HuH-7.5 (cell line): ENCODE results near the gene LPO.

Experiments
- DNase-seq: peaks from one replicate; pipeline ENCODE4 v3.0.0; 2011; ENCODE audit warnings: low spot score

The LPO gene

DNA sequence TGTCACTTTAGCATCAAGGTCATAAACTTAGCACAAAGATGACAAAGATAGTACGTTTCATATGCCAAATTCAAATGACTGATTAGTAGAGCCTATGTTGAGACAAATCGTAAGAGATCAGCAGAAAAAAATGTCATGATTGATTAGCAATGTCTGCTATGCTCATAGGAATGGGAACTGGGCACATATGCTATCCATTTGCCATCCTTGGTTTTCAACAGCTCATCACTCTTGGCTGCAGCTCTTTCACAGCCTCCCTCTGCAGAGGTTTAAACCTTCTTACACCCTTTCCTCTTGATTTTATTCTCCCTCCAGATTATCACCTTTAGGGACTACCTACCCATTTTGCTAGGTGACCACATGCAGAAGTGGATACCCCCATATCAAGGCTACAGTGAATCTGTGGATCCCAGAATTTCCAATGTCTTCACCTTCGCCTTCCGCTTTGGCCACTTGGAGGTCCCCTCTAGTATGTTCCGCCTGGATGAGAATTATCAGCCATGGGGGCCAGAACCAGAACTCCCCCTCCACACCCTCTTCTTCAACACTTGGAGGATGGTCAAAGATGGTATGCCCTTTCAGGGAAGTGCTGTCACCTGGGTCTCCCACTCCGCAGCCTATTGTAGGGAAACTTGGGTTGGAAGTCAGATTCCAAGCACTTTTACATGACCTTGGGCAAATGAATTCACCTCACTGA is 26.2 kb downstream of the LPO start:
- DNase-seq: no peak

DNA sequence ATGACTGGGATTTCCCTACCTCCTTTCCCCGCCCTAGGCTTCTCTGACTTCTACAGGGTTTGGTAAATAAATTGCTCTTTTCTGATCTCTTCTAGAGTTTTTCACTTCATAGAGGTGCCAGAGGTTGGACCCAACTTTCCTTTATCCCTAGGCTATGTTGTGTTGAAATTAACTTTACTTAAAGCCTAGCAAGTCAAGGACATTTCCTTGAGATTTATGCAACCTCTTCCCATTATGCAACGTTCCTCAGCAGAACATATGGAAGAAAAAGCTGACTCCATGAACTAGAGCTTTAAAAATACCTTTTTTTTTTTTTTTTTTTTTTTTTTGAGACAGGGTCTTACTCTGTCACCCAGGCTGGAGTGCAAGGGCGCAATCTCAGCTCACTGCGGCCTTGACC is 26.9 kb downstream of the LPO start:
- DNase-seq: no peak

DNA sequence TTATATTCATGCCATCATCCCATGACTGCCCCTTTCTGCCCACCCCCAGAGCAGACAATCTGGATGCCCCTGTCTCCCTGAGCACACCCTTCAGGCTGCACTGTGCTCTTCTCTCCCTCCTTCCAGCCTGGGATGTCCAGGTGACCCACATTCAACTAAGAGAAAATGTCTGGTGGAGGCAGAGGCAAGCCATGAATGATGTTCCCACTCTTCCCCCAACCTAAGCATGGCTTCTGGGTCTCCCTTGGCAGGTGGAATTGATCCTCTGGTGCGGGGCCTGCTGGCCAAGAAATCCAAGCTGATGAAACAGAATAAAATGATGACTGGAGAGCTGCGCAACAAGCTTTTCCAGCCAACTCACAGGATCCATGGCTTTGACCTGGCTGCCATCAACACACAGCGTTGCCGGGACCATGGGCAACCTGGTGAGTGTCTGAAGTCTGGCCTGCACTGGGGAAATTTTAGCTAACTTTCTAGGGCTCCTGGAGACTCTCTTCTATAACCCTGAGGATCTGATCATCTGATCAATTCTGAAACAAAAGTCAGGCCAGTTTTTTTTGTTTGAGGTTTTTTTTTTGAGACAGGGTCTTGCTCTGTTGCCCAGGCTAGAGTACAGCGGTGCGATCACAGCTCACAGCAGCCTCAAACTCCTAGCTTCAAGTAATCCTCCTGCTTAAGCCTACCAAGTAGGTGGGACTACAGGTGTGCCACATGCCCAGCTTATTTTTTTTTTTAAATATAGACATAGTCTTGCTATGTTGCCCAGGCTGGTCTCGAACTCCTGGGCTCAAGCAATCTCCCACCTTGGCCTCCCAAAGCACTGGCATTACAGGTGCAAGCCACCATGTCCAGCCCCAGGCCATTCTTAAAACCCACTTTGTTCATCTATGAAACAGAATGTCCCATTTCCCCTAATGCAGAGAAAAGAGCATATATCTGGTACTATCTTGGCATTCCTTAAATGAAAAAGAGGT is 27.8 kb downstream of the LPO start:
- no peak for DNase-seq

DNA sequence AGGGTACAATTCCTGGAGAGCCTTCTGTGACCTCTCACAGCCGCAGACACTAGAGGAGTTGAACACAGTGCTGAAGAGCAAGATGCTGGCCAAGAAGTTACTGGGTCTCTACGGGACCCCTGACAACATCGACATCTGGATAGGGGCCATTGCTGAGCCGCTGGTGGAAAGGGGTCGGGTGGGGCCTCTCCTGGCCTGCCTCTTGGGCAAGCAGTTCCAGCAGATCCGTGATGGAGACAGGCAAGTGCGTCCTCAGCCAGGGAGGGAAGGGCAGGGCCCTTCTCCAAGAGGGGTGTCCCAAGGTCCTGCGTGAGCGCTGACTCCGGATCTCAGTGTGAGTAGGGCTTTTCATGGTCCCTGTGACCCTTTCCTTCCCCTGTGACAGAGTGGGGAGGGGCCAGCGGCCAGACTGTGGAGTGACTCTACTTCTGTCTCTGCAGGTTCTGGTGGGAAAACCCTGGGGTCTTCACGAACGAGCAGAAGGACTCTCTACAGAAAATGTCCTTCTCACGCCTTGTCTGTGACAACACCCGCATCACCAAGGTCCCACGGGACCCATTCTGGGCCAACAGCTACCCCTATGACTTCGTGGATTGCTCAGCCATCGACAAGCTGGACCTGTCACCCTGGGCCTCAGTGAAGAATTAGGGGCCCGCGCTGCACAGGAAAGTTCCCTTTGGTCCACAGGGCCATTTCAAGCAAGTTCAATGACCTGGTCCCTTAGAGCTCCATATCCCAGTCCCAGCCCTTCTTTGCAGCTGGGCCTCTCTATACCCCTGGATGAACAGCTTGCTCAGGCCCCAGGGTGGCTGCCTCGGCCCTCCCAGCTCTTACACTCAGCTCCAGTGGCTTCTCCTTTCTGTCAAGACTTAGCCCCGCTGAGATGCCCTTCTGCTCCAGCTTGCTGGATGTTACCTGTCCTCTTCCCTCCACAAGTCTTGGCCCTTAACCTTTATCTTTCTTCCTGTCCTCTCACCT is 29.3 kb downstream of the LPO start:
- DNase-seq: no peak

DNA sequence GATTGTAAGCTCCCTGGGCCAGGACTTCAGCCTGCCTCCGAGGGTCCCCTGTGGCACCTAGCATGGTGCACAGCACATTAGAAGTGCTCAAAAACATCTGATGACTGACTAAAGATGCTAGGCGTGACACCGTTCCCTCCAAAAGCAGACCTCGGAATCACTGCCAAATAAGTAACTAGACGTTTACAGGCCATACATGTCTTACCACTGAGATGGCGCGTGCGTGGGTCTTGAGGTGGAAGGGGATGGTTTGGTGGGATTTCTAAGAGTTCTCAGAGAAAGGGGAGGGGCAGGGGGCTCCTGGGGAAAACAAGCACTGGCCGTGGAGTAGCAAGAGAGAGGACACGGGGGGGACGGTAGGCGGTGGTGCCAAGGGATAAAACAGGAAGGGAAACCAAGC is 29.9 kb downstream of the LPO start:
- no peak for DNase-seq

DNA sequence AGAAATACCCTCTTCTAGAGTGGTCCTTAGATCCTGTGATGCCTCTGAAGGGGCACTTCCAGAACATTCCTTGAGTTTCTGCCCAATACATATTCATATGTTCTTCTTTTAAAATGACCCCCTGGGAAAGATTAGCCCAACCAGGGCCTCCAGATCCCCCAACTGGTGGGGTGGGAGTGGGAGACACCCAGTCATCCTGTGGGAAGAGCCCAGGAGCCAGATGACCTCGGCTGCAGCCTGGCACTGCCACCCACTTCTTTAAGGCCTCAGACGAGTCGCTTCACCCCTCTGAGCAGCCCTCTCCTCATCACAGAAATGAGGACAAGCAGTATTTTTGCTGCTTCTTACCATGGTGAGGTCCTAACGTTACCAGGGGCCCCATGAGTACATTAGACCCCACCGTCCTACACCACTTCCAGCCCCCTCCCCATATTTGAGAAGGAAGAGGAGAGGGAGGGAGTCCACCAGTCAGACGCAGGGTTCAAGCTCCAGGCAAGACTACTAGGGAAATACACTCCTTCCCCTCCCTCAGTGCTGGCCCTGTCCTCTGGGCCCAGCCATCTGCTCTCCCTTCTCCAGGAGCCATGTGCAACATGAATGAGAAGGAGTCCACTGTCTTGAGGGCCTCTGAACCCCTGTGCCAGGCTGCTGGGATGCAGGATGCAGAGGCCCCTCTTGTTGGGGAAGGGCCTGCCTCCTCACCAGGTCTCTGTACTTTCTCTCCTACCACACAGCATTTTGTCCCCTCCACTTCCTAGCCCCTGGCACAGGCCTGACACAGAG is 30.6 kb downstream of the LPO start:
- DNase-seq: no peak

DNA sequence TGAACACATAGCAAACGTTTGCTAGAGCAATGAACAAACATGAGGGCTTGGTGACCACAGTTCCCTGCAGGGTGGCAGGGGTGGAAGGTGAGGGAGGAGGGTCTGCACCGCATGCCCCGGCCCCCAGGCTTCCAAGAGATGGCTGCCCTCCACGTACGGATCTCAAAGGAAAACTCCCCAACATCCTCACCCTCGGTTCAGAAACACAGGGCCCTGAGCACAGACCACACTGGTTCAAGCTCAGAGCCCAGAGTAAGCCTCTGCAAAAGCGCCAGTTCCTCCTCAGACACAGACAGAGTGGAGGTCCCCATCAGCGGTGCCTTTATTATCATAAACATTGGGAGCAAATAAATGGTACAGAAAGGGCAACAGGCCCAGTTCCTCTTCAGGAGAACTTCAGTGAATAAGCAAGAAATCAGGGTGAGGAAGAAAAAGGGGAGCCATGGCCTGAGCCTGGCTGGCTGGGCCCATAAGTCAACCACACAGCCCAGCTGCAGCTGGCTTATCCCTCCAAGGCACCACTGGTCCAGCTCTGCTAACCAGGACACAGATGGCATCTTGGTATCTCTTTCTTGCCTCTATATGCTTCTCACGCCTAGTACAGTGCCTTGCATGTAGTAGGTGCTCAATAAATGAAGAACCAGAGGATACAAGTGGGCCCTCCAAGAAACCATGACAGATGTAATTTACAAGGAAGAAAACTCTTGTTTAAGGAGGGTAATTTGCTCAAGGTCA is 31.3 kb downstream of the LPO start:
- no peak for DNase-seq

DNA sequence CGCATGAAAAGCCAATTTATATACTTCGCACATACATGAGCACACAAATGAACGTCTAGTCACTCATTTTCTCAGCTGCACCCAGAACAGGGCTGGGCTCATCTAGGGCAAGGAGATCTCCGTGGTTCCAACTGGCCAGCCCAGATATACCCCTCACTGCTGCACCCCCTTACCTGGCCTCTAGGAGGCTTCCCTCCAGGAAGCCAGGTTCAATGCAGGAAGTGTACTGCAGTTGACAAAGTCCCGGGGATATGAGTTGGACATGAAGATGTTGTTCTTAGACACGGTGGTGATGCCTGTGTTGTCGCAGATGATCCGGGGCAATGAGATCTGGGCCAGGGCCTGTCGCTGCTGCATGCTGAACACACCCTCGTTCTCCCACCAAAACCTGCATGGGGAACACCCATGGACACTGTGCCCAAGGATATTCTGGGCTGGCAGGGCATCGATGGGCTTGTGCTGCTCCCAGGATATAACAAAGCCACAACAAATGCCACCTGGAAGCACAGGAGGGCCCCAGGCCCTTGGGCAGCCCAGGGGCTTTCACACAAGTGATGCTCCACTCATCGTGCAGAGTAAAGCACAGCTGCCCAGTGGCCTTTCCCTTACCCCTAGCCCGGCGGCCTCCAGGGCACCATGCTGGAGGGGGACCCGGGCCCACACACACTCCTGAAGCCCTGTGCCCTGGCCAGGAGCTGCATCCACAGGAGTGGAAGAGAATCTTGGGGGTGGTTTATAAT is 32.3 kb downstream of the LPO start:
- no peak for DNase-seq

DNA sequence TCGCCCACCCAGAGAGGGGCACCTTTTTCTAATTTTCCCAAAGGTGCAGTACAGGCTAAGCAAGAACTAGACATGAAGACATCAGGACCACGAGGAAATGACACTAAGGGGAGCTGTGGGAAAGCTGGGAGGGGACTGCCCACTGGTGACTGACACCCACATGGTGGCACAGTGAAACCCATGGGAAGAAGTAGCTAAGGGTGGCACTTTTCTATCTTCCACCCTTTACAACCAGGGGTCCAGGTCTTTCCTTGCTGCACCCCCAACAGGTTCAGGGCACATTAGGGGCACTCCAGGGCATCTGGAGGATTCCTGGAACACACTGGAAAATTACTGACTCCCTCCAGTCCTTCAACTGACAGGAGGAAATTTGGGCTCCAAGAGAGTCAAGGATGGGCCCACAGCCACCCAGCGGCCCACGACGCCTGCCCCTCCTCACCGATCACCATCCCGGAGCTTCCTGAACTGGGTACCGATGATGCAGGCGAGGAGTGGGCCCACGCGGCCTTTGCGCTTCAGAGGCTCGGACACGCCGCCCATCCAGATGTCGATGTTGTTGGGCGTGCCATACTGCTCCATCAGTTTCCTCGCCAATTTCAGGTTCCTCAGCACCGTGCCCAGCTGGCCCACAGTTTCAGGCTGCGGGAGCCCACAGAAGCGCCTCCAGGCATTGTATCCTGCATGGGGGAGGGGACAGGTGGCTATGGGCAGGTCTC is 33.0 kb downstream of the LPO start:
- DNase-seq: no peak

DNA sequence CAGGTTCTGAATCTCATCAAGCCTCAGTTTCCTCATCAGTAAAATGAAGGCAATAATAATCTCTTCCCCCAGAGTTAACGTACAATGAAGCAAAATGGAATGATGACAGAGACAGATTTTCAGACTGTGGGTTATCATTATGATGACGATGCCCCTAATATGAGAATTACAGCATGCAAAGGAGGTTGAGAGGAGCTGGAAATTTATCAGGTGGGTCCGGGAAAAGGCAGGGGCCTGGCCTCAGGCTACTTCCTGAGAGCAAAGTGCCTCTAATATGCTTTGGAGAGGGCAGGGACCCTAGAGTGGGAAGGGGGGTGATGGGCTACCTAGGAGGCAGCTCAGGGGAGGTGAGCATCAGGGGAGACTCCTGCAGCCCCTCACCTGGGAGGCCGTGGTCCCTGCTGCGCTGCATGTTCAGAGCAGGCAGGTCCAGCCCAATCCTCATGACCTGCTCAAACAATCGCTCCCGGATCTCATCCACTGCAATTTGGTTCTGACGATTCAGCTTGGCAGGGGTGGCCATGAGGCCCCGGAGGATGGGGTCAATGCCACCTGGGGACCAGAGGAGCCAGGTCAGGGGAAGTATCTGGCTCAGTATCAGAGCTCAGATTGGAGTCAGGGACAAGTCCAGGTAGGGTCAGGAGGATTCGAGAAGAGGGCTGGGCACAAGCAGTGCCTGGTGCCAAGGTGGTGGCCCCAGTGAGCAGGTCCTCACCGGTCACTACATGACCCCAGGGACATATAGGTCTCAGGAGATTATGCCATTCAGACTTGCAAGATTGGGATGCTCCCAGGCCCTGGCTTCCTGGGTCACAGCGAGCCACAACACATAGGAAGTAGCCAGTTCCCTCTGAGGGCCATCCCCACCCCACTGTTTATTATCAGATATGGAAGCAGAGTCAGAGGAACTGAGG is 34.2 kb downstream of the LPO start:
- DNase-seq: no peak

DNA sequence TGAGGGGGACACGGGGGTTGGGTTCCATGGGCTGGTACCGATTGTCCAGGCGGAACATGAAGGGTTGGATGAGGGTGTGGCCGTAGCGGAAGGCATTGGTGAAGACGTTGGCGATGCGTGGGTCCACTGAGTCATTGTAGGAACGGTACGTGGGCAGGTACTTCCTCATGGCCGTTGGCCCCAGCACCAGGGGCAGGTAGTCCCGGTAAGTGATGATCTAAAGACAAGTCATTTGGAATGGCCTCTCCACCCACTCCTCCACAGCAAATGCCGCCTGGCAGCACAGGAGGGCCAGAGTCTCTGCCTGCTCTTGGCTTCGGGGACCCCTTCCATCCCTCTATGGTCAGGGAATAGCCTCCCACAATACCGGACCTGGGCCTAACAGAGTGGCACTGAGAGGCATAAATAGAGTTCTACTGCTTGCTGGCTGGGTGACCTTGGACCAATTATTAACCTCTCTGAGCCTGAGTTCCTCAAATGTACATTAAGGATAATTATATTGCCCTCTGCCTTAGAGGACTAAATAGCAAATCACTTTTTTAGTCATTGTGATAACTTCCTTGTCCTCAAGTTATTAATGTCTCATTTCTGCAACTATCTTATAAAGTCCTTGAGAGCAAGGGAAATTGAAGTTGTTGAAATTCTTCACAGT is 35.2 kb downstream of the LPO start:
- DNase-seq: no peak

DNA sequence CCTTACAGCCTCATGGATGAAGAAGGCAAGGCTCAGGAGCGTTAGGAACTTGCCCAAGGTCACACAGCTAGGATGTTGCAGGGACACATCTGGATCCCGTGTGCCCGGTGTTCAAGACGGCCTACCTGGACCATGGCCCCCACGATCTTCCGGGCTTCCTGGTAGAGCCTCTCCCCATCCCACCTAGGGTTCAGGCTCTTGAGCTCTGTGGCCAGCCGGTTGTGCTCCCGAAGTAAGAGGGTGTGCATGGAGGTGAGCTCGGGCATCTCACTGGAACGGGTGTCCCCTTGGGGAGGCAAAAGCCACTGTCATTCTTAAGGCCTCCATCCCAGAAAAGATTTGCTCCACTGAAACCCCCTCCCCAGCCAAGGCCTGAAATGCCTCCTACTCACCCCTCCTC is 37.0 kb downstream of the LPO start:
- no peak for DNase-seq

DNA sequence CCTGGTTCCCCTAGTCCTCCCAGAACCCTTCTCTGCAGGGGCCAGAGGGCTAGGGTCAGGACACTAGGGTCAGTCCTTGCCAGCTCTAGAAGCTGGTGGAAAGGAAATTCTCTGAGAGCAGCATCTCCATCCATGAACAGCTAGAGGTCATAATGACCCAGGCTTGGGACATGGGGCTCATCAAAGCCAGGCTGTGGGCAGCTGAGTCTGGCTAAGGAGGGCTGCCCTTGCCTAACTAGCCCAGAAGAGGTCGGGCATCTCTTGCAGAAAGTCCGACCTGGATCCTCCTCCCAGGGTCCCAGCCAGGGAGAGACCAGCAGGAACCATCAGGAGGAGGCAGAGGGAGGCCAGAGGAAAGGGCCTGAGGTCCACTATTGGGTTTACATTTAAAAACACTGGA is 38.0 kb downstream of the LPO start:
- DNase-seq: no peak

DNA sequence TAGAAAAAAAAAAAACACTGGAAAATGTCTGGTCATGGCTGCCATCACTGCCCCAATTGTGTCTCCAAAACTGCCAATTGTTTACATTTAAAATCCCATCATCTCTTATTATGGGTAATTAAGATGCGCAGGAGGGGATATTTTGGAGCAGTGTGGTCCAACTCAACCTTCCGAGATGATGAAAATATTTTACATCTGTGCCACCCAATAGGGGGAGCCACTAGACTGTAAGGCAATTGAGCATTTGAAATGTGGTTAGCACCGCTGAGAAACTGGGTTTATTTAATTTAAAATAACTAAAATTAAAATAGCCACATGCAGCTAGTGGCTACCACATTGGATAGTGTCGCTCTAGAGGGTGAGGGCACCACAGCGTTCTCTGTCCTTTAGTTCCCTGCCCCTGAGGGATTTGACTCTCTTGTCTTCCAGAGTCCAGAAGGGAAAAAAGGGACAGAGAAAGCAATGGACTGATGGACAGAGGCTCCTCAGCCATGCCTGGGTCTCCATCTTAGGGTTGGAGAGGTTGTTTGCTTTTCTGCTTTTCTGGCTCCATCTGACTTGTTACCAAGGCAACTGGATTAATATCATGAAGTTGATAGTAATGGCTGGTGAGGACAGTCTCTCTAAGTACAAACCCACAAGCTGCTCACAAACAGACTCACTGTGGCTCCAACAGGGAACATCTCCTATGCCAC is 38.9 kb downstream of the LPO start:
- DNase-seq: no peak

DNA sequence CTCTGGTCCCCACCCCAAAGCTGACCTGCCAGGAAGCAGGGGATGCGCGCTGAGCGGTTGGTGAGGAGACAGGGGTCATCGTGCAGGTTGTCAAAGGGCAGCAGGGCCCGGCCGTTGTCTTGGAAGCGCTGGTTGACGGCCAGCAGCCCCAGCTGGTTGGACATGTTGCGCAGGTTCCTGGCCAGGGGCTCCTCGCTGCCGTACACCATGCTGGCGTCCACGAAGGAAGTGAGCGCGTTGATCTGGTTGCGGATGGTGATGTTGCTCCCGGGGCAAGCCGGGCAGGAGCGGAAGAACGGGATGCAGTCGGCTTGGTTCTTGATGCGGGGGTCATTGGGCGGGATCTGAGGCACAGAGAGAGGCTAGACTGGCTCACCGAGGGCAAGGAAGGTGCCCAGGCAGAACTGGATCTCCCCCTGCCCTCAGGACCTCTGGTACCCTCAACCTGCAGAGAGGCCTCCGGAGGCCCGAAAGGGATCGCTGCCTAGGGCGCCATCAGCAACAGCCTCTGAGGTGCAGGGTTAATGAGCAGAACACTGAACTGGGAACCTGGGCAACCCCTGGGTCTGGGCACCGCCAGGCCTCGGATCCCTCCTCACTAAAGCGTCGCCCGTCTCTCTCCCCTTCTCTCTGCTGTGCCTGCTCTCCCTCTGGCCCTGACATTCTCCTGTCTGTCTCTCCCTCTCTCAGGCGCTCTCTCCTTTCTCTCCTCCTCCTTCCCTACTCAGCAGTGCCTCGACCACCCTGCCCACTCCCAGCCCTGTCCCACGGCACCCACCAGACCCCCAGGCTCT is 39.6 kb downstream of the LPO start:
- no peak for DNase-seq

DNA sequence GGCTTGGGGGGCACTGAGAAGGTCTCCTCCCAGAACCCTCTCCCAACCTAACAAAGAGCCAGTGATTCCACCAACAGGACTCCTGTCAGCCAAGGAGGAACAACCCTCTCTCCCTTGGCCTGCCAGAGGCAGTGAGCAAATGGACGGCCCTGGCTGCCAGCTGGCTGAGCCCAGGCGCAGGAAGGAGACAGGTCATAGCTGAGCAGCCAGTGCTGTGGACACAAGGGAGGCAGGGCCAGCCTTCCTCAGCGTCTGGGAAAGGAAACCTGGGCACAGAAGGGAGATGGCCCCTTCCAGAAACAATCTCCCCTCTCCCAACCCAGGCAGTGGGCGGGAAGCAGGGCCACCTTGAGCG is 40.3 kb downstream of the LPO start:
- DNase-seq: no peak
